ENCODE data around the gene PLSCR1.
"Not testable (repeated sequence)": the region's sequence is repeated elsewhere in the genome, so short reads cannot be mapped to it uniquely, and the experiment has no call there.

PLSCR1 gene

DNA sequence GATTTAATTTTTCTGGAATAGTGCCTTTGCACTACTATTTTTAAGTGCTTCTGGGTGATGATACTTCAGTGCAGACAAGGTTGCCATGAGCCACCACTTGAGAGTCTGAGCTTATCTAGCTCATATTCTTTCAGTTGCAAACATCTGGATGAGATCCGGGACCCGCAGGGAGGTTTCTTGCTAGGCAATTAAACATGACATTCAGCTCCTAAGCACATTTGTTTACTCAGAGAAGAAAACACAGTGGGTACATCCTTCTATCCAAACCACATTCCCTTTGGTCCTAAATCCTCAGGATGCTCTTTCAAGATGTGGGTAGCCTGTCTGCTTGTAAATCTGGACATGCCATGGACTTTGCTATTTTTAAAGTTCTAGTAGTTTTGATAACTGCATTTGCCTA is 12.0 kb downstream of the PLSCR1 start:
- H3K9me3 ChIP-seq (ENCODE audit: severe bottlenecking), result no peaks in the 10 kb centered on the region
- H3K4me3 ChIP-seq (ENCODE audit: low read depth, low read length), result no peak overlapping the region
- H3K36me3 ChIP-seq, result no peaks in the 10 kb centered on the region; the same call in 1 of the 2 replicates
- TF ChIP-seq, protein P1, sequence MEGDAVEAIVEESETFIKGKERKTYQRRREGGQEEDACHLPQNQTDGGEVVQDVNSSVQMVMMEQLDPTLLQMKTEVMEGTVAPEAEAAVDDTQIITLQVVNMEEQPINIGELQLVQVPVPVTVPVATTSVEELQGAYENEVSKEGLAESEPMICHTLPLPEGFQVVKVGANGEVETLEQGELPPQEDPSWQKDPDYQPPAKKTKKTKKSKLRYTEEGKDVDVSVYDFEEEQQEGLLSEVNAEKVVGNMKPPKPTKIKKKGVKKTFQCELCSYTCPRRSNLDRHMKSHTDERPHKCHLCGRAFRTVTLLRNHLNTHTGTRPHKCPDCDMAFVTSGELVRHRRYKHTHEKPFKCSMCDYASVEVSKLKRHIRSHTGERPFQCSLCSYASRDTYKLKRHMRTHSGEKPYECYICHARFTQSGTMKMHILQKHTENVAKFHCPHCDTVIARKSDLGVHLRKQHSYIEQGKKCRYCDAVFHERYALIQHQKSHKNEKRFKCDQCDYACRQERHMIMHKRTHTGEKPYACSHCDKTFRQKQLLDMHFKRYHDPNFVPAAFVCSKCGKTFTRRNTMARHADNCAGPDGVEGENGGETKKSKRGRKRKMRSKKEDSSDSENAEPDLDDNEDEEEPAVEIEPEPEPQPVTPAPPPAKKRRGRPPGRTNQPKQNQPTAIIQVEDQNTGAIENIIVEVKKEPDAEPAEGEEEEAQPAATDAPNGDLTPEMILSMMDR (IDR thresholded peaks at IDR 0.05; ENCODE audit: low read depth, low read length), result no peak
- no peak overlapping the region for H3K27ac ChIP-seq
- H3K27me3 ChIP-seq (ENCODE audit: insufficient read depth, low read depth, severe bottlenecking), result no peaks in the 10 kb centered on the region
- DNase-seq, result no peak

DNA sequence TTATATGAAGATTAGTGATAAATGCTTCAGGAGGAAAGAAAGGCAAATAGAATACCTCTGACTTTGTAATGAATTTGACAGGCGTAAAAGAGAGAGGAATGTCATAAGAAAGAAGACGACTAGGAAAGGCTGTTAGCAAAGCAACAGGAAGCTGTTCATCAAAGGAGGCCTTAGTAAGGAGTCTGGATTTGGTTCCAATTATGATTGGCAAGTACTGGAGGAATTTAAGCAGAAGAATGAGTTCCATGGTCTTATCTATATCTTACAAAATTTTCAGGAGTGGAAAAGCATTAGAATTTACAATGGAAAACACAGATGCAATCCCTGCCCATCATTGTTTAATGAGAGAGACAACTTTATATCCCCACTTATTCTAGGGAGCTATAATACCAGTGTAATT is 13.8 kb downstream of the PLSCR1 start:
- TF ChIP-seq, protein P1 (IDR thresholded peaks at IDR 0.05; ENCODE audit: low read depth, low read length), result no peak
- DNase-seq, result no peak
- no peaks in the 10 kb centered on the region; the same call in none of the 2 replicates for H3K36me3 ChIP-seq
- H3K4me3 ChIP-seq (ENCODE audit: low read depth, low read length), result no peak overlapping the region
- H3K9me3 ChIP-seq (ENCODE audit: severe bottlenecking), result no peaks in the 10 kb centered on the region
- no peaks in the 10 kb centered on the region for H3K27me3 ChIP-seq (ENCODE audit: insufficient read depth, low read depth, severe bottlenecking)
- no peak overlapping the region for H3K27ac ChIP-seq

DNA sequence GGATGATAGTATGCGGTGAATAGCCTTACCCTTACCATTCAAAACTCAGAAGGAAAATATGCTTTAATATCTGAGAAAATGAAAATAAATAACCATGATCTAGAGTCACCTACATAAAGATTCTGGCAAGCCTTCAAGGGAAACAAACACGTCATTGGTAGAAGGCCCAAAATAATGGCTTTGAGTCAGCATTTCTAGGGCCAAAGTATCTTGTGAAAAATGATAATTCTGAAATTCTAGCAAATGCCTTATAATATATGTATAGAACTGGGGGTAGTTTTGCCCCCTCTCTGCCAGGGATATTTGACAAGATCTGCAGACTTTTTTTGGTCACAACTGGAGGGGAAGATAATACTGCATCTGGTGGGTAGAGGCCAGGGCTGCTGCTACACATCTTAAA is 15.4 kb downstream of the PLSCR1 start:
- DNase-seq, result no peak
- TF ChIP-seq, protein P1 (IDR thresholded peaks at IDR 0.05; ENCODE audit: low read depth, low read length), result no peak
- Histone ChIP-seq H3K27ac (no peak overlapping the region), H3K36me3 (no peaks in the 10 kb centered on the region; the same call in none of the 2 replicates), H3K4me3 (ENCODE audit: low read depth, low read length) (no peak overlapping the region), H3K9me3 (ENCODE audit: severe bottlenecking) (no peaks in the 10 kb centered on the region), H3K27me3 (ENCODE audit: insufficient read depth, low read depth, severe bottlenecking) (no peaks in the 10 kb centered on the region)

DNA sequence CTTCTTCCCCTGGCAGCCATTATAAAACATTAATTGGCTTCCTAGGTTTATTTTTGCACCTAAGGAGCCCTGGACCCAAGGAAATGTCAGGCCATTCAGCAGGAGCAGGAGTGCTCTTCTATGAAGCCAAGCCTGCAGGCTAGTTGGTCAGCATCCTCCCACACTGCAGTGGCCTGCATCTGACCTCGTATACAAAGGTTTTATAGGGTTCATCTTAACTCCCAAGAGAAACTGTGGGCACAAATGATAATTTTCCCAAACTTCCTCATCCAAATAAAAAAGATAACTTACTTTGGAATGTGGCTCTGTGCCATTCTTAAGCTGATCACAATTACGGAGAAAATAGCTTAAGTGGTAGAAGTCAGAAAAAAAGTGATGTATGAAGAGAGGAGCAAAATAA is 19.4 kb downstream of the PLSCR1 start:
- H3K36me3 ChIP-seq, result no peaks in the 10 kb centered on the region; the same call in none of the 2 replicates
- no peak overlapping the region for H3K4me3 ChIP-seq (ENCODE audit: low read depth, low read length)
- TF ChIP-seq, protein P1 (IDR thresholded peaks at IDR 0.05; ENCODE audit: low read depth, low read length), result no peak
- no peaks in the 10 kb centered on the region for H3K27me3 ChIP-seq (ENCODE audit: insufficient read depth, low read depth, severe bottlenecking)
- no peaks in the 10 kb centered on the region for H3K9me3 ChIP-seq (ENCODE audit: severe bottlenecking)
- H3K27ac ChIP-seq, result no peak overlapping the region
- DNase-seq, result no peak

DNA sequence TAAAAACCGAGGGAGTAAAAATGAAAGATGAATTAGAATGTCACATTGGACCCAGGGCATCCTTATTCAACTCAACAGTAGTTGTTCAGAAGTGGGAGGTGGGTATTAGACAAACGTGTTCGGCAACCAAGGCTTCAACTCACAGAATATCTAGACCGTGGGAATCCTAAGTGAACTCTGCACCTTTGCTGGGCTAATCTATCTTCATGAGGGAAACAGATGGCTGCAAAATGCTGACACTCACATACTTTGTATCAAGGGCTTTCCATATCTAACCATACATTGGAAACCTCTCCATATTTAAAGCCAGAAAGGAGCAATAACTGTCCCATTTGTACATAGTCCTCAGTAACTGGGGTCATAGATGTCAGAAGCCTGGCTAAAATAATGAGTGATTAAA is 20.9 kb downstream of the PLSCR1 start:
- DNase-seq, result peak; percentile 30
- Histone ChIP-seq H3K27me3 (ENCODE audit: insufficient read depth, low read depth, severe bottlenecking) (no peaks in the 10 kb centered on the region), H3K4me3 (ENCODE audit: low read depth, low read length) (no peak overlapping the region), H3K27ac (no peak overlapping the region), H3K36me3 (no peaks in the 10 kb centered on the region; the same call in none of the 2 replicates), H3K9me3 (ENCODE audit: severe bottlenecking) (no peaks in the 10 kb centered on the region)
- TF ChIP-seq, protein P1 (IDR thresholded peaks at IDR 0.05; ENCODE audit: low read depth, low read length), result no peak

DNA sequence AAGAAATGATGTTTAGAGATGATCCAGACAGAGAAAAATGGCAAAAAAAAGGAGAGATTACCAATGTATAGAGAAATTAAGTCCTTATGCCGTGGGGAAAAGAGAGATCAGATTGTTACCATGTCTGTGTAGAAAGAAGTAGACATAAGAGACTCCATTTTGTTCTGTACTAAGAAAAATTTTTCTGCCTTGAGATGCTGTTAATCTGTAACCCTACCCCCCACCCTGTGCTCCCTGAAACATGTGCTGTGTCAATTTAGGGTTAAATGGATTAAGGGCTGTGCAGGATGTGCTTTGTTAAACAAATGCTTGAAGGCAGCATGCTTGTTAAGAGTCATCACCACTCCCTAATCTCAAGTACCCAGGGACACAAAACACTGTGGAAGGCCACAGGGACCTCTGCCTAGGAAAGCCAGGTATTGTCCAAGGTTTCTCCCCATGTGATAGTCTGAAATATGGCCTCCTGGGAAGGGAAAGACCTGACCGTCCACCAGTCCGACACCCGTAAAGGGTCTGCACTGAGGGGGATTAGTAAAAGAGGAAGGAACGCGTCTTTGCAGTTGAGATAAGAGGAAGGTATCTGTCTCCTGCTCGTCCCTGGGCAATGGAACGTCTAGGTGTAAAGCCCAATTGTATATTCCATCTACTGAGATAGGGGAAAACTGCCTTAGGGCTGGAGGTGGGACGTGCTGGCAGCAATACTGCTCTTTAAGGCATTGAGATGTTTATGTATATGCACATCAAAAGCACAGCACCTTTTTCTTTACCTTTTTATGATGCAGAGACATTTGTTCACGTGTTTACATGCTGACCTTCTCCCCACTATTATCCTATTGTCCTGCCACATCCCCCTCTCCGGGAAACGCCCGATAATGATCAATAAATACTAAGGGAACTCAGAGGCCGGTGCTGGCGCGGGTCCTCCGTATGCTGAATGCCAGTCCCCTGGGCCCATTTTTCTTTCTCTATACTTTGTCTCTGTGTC is 21.9 kb downstream of the PLSCR1 start:
- DNase-seq, result peak; percentile 15
- H3K36me3 ChIP-seq; H3K27me3 ChIP-seq (ENCODE audit: insufficient read depth, low read depth, severe bottlenecking); H3K27ac ChIP-seq; H3K4me3 ChIP-seq (ENCODE audit: low read depth, low read length); H3K9me3 ChIP-seq (ENCODE audit: severe bottlenecking): not testable (repeated sequence)

All from WERI-Rb-1 (cell line).